ENCODE results near the gene BRAT1.

Gene BRAT1

GRCh38 chr7:2495418-2496299 lies 59.7 kb downstream of the BRAT1 start:
- DNase-seq (ENCODE audit: low spot score), result no peak

GRCh38 chr7:2494191-2495130 lies 60.9 kb downstream of the BRAT1 start:
- DNase-seq (ENCODE audit: low spot score), result no peak

- DNase-seq (ENCODE audit: low spot score), result no peak
Observed at GRCh38 chr7:2493205-2494164, 61.8 kb downstream of the BRAT1 start.

DNA sequence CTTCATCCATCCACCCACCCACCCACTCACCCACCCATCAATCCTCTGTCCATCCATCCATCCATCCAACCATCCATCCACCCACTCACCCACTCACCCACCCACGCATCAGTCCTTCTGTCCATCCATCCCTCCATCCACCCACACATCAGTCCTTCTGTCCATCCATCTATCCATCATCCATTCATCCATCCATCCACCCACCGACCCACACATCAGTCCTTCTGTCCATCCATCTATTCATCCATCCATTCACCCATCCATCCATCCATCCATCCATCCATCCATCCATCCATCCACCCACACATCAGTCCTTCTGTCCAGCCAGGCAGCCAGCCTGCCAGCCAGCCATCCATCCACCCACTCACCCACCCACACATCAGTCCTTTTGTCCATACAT lies 63.3 kb downstream of the BRAT1 start:
- DNase-seq (ENCODE audit: low spot score), result no peak

GRCh38 chr7:2490181-2490651 lies 65.1 kb downstream of the BRAT1 start:
- DNase-seq (ENCODE audit: low spot score), result no peak

GRCh38 chr7:2488681-2489080 lies 66.6 kb downstream of the BRAT1 start:
- DNase-seq (ENCODE audit: low spot score), result no peak

- peak; percentile 74 for DNase-seq (ENCODE audit: low spot score)
Observed at GRCh38 chr7:2488272-2488645, 67.1 kb downstream of the BRAT1 start.
